Measurements from ENCODE around the gene RSPH3. TPM values are rescaled to one million over a fixed set of nuclear protein-coding genes. Genes with fewer than 3 reads are reported as not detected.
"Not testable (repeated sequence)": the region's sequence is repeated elsewhere in the genome, so short reads cannot be mapped to it uniquely, and the experiment has no call there.

RSPH3 gene
- total RNA-seq (2014; rRNA removed; shearing (Covaris generic)), result 0.43 and 2.1 TPM in 2 replicates

DNA sequence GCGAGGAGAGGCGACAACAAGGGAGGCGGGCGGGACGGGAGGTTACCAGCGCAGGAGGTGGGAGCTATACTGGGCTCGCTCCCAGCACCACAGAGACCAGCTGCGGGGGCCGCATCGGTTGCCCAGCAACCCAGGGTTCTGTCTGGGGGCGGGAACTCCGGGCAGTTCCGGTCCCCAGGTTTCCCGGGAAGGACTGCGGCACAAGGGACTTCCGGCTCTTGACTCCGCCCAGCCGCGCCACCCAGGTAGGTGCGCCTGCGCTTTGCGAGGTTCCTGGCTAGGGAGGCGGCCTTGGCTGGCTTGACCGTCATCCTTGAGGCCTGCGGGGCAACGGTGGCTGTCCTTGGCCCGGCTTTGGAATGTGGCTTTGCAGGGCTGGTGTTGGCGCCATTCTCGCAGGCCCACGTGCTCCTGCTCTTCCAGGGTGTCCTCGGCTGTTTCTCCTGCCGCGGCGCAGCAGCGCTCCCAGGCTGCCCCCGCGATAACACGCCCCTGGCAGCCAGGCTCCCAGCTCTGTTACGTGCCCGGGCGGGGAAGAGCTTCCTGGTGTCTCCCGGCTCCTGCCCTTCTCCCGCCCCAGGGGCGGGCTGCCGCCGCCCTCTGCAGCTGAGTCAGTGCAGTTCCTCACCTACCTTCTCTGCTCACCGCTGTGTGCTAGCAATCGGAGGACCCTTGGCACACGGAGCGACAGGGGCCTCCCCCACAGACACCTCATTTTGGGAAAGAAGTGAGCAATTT is at the start of gene RSPH3:
Gene RSPH3 (minus strand): TSS at position 537 of the 738 bp plus-strand sequence. CDS start 652 bp downstream, outside the sequence.
- in situ Hi-C loops (cut with HindIII; ENCODE audit: low sequenced_read_pairs), result no loop called here

DNA sequence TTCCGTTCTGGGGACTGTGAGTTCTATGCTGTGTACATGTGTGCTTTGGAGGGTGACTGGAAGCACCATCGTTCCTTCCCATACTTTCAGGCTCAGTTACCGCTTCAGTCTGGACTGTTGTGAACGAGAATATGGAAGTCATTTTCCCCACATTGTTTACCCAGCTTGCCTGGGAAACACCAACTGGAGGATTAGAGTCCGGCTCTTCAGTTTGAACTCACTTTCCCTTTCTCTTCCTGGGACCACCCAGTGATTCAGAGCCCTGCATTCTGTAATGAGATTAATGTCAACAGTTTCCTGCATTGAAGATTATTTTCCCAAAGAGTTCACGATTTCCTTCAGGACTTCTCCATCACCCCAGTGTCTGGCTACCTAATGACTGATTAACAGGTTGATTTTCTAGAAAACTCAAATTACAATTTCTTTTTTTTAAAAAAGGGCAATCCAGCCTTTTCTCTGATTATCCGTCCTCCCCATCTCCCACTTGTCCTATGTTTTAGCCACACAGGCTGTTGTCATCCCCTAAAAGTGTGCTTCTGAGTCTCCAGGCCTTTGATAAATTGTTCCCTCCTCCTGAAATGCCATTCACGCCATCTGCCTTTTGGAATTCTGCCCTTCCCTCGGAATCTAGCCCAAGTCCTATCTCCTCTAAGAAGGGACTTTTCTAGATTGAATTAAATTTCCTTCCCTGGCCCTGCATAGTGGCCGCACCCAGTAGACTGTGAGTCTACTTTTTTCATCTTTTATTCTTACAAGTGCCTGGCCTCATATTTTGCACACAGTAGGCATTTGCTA is 48.1 kb upstream of the RSPH3 start:
- in situ Hi-C loops (cut with HindIII; ENCODE audit: low sequenced_read_pairs), result no loop called here
- peak; percentile 62 for DNase-seq (ENCODE audit: low spot score)

More for the DNA sequence above, at the start of gene RSPH3:
- peak; percentile 97 for DNase-seq (ENCODE audit: low spot score)

GRCh38 chr6:159045801-159046200 is 45.8 kb upstream of the RSPH3 start:
- no peak for DNase-seq (ENCODE audit: low spot score)
- in situ Hi-C loops (cut with HindIII; ENCODE audit: low sequenced_read_pairs), result no loop called here

DNA sequence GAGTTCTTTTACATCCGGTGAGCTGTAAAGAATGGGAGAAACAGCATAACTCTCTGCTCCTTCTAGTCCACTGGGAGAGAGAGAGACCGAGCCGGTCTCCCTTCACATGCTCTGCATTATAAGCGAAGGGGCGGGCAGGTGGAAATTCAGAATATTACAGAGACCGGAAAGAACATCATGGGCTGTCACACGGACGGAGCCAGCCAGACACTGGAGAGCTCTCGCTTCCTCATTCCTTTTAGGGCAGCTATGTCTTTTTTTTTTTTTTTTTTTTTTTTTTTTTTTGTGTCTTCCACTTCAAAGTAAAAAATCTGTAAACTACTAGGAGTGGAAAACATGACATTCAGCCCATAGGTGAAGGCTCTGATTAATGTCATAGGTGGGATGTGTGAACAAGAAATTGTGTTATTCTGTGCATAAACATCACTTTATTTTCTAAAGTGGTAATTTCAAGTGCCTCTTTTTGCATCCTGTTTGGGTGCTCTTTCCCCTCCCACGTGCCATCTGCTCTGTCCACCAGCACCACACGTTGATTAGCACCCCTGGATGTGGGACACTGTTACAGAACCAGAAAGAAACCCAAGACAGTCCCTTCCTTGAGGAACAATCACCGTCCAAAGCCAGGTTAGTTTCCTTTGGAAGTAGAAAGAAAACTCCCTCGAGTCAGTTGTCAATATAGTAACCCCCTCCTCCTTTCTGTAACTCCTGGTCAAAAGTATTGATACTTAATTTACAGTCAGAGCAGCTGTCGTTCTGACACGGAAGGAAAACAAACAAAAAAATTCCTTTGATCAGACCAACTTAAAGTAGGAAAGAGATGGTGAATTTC is 45.1 kb upstream of the RSPH3 start, which contains the start of gene TAGAP:
Gene TAGAP (minus strand): TSS at position 93 of the 829 bp plus-strand sequence. CDS start 845 bp downstream, outside the sequence.
- in situ Hi-C loops (cut with HindIII; ENCODE audit: low sequenced_read_pairs), result no loop called here
- no peak for DNase-seq (ENCODE audit: low spot score)

- DNase-seq (ENCODE audit: low spot score), result no peak
- in situ Hi-C loops (cut with HindIII; ENCODE audit: low sequenced_read_pairs), result no loop called here
These were observed 43.9 kb upstream of the RSPH3 start for GRCh38 chr6:159043947-159044346.

DNA sequence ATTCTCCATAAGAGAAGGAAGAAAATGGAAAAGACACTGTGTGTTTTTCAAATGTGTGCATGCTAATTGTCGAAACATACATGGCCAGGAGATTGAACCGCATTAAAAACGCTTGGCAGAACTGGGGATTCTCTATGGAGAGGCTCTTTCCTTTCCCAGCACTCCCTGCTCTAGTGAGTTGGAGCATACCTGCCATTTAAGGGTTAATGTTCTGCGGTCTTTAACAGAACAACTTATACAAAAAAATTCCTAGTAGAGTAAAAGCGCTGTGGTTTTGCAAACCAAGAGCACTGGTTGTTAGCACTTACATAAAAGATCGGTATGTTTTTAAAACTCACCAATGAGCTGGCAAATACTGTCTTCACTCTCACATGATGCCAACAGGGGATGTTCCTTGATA is 43.2 kb upstream of the RSPH3 start:
- in situ Hi-C loops (cut with HindIII; ENCODE audit: low sequenced_read_pairs), result no loop called here
- no peak for DNase-seq (ENCODE audit: low spot score)

- in situ Hi-C loops (cut with HindIII; ENCODE audit: low sequenced_read_pairs), result no loop called here
- DNase-seq (ENCODE audit: low spot score), result no peak
These were observed 42.8 kb upstream of the RSPH3 start for GRCh38 chr6:159042826-159043181.

GRCh38 chr6:159042003-159042825 is 42.2 kb upstream of the RSPH3 start:
- in situ Hi-C loops (cut with HindIII; ENCODE audit: low sequenced_read_pairs), result no loop called here

DNA sequence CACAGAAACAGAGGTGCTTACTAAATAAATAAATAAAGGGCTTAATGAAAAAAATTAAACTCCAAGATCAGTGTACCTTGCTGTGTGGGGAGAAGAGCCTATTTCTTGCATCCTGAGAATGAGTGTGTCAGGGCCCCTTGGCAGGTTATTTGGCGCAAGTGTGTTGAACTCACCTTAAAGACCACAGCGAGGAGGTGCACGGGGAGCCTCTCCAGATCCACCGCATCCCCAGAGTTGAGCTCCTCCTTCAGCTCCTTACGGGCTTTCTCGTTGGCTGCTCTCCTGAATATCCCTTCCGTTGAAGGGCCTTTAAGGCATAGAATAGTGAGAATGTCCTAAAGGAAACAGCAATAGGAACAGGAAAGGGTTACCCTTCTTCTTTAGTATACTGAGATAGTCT is 41.2 kb upstream of the RSPH3 start:
- in situ Hi-C loops (cut with HindIII; ENCODE audit: low sequenced_read_pairs), result no loop called here
- DNase-seq (ENCODE audit: low spot score), result no peak

More at GRCh38 chr6:159042003-159042825, 42.2 kb upstream of the RSPH3 start:
- peak; percentile 89 for DNase-seq (ENCODE audit: low spot score)

DNA sequence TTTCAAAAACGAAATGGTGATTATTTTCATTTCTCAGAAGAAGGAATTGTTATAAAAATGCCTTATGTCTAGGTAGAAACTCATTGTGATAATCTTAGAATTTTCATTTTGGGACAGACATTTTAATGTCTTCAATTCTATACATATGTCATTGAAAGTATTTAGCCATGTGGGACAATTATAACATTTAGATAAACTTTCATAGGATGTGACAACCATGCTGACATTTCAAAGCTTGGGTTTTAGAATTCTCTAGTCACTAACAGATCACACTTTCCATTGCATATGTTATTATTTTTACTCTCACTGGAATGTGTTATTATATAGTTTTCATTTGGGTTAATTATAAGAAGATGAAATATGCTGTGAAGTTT is 39.9 kb upstream of the RSPH3 start:
- DNase-seq (ENCODE audit: low spot score), result no peak
- in situ Hi-C loops (cut with HindIII; ENCODE audit: low sequenced_read_pairs), result no loop called here

DNA sequence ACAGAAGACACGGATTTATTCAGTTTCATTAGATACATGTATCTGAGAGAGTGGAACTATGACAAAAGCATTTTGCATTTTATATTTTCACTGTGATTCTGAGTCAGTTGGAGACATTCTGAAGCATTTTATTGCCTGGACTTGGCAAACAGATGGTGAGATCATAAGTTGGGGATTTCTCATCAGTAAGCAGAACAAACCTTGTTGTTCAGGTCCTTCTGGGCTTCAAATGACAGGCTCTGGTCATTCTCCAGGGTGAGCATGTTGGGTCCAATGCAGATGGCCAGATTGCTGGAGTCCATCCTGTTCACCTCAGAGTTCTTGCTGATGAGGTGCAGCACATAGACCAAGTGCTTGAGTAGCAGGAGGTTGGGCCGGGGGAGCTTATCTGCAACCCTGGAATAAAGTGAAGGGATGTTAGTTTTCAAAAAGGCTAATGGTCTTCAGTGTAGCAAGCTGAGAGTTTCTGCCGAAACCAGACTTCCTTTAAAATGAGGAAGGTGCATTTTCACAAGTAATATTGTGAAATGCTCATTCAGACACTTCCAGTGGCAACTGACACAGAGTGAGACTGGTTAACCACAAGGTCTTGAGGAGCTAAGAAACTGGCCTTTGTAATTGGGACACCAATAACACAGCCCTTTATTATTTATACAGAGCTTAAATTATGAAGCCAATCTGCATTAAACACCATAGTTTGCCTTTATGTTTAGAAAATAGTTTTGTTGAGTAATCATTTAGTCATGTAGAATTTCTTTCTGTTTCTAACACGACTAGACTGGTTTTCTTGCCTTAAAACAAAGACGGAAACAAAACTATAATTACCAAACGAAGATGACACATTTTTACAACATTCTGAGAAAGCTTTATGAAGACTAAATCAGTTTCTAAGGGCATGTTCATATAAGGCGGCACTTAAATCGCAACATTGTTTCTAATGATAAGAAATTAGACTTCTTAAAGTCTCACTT is 39.2 kb upstream of the RSPH3 start:
- DNase-seq (ENCODE audit: low spot score), result peak; percentile 73
- in situ Hi-C loops (cut with HindIII; ENCODE audit: low sequenced_read_pairs), result no loop called here

DNA sequence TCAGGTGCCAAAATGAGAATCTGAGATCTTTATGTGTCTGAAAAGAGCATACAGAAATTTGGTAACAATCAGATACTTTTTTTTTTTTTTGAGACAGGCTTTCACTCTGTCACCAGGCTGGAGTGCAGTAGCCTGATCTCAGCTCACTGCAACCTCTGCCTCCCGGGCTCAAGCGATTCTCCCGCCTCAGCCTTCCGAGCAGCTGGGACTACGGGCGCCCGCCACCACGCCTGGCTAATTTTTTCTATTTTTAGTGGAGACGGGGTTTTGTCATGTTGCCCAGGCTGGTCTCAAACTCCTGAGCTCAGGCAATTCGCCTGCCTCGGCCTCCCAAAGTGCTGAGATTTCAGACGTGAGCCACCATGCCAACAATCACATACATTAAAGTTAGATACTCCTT is 38.3 kb upstream of the RSPH3 start:
- DNase-seq (ENCODE audit: low spot score); in situ Hi-C loops (cut with HindIII; ENCODE audit: low sequenced_read_pairs): not testable (repeated sequence)

DNA sequence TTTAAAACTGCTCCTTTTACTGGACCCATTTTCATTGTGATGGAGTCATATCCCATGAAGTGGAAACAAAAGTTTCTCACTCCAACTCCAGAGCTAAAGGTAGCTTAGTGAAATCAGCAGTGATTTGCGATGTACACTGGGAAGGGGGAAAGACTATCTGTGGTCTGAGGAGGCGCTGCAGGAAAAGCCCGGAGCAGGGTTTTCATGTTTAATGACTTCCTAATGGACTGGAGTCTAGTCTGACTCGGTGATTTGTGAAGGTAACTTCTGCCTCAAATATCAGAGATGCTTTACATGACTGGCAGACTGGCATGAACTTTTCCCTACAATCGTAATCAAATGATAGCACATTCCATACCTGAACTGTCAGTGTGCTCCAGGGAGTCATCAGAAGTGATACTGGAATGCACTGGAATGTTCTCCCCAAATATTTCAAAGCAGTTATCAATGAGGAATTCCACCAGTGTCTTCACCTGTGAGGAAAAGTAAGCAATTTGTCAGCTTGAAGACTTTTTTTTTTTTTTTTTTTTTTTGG is 37.8 kb upstream of the RSPH3 start:
- in situ Hi-C loops (cut with HindIII; ENCODE audit: low sequenced_read_pairs), result no loop called here
- DNase-seq (ENCODE audit: low spot score), result no peak

DNA sequence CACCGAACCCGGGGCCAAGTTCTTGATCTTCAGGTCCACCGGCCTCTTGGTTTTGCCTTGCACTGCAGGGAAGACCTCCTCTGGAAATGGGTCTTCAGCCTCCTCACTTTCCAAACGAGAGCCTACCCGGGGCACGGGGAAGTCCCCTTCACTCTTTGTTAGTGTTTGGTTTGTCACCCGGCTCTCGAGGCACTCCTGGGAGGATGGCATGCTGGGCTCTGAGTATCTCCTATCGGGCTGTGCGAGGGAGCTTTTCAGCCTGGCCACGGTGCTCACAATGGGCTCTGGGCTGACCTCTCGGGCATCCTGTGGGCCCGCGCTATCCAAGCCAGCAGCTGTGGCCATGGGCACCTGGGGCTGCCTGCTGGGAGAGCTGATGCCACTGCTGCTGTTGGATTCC is 36.7 kb upstream of the RSPH3 start:
- in situ Hi-C loops (cut with HindIII; ENCODE audit: low sequenced_read_pairs), result no loop called here
- no peak for DNase-seq (ENCODE audit: low spot score)

DNA sequence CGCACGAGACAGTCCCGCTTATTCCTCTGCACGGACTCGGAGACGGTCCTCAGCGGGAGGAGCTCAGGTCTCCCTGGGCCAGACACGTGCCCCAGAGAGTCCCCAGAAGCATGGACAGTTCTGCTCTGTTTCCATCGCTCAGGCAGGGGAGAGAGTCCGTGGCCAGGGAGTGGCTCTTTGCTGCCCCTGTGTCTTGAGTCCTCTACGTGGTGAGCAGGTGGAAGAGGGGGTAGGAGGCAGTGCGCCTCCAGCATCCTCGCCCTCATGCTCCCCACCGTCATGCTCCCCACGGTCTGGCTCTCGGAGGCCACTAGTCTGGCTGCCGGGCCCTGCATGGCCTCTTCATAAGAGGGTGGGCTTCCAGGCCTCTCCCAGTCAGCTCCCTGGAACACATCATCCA is 35.9 kb upstream of the RSPH3 start:
- DNase-seq (ENCODE audit: low spot score), result no peak
- in situ Hi-C loops (cut with HindIII; ENCODE audit: low sequenced_read_pairs), result no loop called here

- in situ Hi-C loops (cut with HindIII; ENCODE audit: low sequenced_read_pairs), result no loop called here
- DNase-seq (ENCODE audit: low spot score), result no peak
These were observed 33.4 kb upstream of the RSPH3 start for GRCh38 chr6:159033160-159034049.

DNA sequence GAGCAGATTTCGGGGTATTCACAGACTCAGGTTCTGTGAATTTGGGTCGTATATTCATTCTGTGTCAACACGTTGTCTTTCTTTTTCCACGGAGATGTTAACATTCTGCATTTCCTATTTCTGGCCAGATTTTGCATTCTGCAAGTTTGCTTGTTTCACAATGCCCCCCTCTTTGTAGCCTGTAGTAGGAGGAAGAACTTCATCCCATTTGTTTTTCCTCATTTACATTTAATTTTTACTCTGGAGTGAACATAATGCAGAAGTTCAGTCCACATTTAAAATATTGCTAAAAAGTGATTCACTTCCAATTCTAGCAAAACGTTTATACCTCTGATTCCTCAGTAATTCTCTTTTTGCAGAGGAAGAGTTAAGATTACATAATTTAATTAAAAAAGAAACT is 31.8 kb upstream of the RSPH3 start:
- in situ Hi-C loops (cut with HindIII; ENCODE audit: low sequenced_read_pairs), result no loop called here

More for the DNA sequence above, 31.8 kb upstream of the RSPH3 start:
- no peak for DNase-seq (ENCODE audit: low spot score)

Data from G401 (cell line).